Transverse colon (tissue), 4 donors: ENCODE data around the gene TEX10. TPM values are rescaled to one million over a fixed set of nuclear protein-coding genes. Genes with fewer than 3 reads are reported as not detected.

Experiments
- DNase-seq: peaks from one replicate; pipeline ENCODE4 v3.0.0-alpha.2; 2019
- H3K27ac ChIP-seq, 4 donors: fragments of 200-600 bp; sonication (generic); 2 replicates each; pipeline ENCODE4 v1.5.1; 2016 to 2018; ENCODE audit warnings: inconsistent platforms in 4 of 4
- H3K27me3 ChIP-seq: fragments of 200-600 bp; sonication (generic); 2 replicates; pipeline ENCODE4 v1.5.1; 2017; ENCODE audit warnings: inconsistent platforms
- H3K36me3 ChIP-seq, 4 donors: fragments of 200-600 bp; sonication (generic); 2 replicates each; pipeline ENCODE4 v1.5.1; 2017 to 2019; ENCODE audit warnings: inconsistent platforms in 4 of 4
- H3K4me1 ChIP-seq, 4 donors: fragments of 200-600 bp; sonication (generic); 2 replicates each; pipeline ENCODE4 v1.5.1; 2017 to 2020; ENCODE audit warnings: inconsistent platforms in 4 of 4
- H3K4me3 ChIP-seq, 4 donors: fragments of 200-600 bp; sonication (generic); 1 replicate in 1 of 4; 2 replicates in 3 of 4; pipeline versions ENCODE4 v1.5.1 to v1.6.1; 2017 to 2019; ENCODE audit warnings: inconsistent platforms in 4 of 4
- H3K9me3 ChIP-seq, 2 donors: fragments of 200-600 bp; sonication (generic); 2 replicates each; pipeline ENCODE4 v1.5.1; 2017 to 2019; ENCODE audit warnings: inconsistent platforms in 2 of 2
- EP300 ChIP-seq: sonication (generic); formaldehyde crosslinking; IDR thresholded peaks from one replicate; pipeline ENCODE4 v1.6.1; 2017; ENCODE audit warnings: antibody characterized with exemption, low read depth
- POLR2A ChIP-seq: fragments of 450-650 bp; IDR thresholded peaks from one replicate; pipeline ENCODE4 v1.6.1; 2016; ENCODE audit warnings: antibody characterized with exemption, mild to moderate bottlenecking, moderate library complexity
- POLR2AphosphoS5 ChIP-seq, 3 donors: sonication (generic); formaldehyde crosslinking; IDR thresholded peaks; one replicate each; pipeline ENCODE4 v1.6.1; 2016; ENCODE audit warnings: antibody characterized with exemption in 3 of 3
- WGBS, 2 donors: methylation state at CpG; one replicate each; pipeline ENCODE4 v1.1.5; 2018; ENCODE audit warnings: low coverage in 1 of 2; 5-methylcytosine and 5-hydroxymethylcytosine counted together
- in situ Hi-C, 4 donors: fragments of 200-750 bp; cut with MboI; loops; one replicate each; pipeline versions ENCODE4 v1.15.0 to v1.15.1; 2017; ENCODE audit warnings: low sequenced_read_pairs in 3 of 4, low pct_ligation_motif_present in 1 of 4, low pct_unique_long_range_greater_than_20kb in 1 of 4
- intact Hi-C: fragments of 100-400 bp; cut with DNase I; formaldehyde crosslinking; loops from one replicate; pipeline ENCODE4 v1.15.1; 2023; ENCODE audit warnings: low total_unique reads
- total RNA-seq, 4 donors: library from RNA; depleted of rRNA; stranded (reverse); fragments of >200 nt; gene quantifications; one replicate each; pipeline ENCODE4 v1.1.0, GENCODE V29; 2016
- TF ChIP-seq, protein P1 (sequence below), 5 experiments: fragments of 200-600 bp in 3 of 5; fragments of 450-650 bp in 2 of 5; sonication (generic) in 3 of 5; IDR thresholded peaks; 1 replicate in 2 of 5; 2 replicates in 3 of 5; pipeline ENCODE4 v1.5.1; 2016 to 2017; ENCODE audit warnings: antibody characterized with exemption in 5 of 5, inconsistent platforms in 3 of 5, mild to moderate bottlenecking in 2 of 5, moderate library complexity in 1 of 5

The TEX10 gene
- total RNA-seq, 4 donors from 2014 or later = 8.7 to 16.8 (median 13.0) TPM

DNA sequence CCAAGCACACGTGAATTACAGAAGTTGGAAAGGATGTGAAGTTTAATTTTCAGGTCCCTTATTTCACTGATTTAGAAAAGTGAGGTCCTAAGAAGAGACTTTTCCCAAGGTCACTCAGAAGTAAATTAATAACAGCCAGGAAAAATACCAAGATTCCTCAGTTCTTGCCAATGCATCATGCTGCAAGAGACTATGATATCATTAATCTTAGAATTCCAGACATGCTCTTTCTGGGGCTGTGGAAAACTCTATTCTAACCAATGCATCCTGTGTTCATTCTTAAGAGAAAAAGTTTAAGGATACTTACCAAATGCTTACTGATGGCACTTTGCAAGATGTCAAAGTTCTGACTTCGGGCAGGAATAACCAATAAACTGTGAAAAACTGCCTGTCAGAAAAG lies 42.8 kb downstream of the TEX10 start:
- peaks cover 0 to 5% (median 0%) of the 10 kb centered on the region in 4 donors for H3K36me3 ChIP-seq
- in situ Hi-C loops = no loop called here
- no peaks in the 10 kb centered on the region for H3K4me1 ChIP-seq
- H3K9me3 ChIP-seq = no peaks in the 10 kb centered on the region
- no peak for DNase-seq
- H3K27me3 ChIP-seq = no peaks in the 10 kb centered on the region
- intact Hi-C loops = no loop called here
- H3K27ac ChIP-seq = no peak overlapping the region
- WGBS, 2 donors = 90 to 93% methylated on average over 2 of the region's 2 CpGs
- no peak for TF ChIP-seq EP300
- TF ChIP-seq POLR2A = no peak
- TF ChIP-seq, protein P1, sequence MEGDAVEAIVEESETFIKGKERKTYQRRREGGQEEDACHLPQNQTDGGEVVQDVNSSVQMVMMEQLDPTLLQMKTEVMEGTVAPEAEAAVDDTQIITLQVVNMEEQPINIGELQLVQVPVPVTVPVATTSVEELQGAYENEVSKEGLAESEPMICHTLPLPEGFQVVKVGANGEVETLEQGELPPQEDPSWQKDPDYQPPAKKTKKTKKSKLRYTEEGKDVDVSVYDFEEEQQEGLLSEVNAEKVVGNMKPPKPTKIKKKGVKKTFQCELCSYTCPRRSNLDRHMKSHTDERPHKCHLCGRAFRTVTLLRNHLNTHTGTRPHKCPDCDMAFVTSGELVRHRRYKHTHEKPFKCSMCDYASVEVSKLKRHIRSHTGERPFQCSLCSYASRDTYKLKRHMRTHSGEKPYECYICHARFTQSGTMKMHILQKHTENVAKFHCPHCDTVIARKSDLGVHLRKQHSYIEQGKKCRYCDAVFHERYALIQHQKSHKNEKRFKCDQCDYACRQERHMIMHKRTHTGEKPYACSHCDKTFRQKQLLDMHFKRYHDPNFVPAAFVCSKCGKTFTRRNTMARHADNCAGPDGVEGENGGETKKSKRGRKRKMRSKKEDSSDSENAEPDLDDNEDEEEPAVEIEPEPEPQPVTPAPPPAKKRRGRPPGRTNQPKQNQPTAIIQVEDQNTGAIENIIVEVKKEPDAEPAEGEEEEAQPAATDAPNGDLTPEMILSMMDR (IDR thresholded peaks at IDR 0.05) = no peak
- no peak for TF ChIP-seq POLR2AphosphoS5 (IDR thresholded peaks at IDR 0.05)
- no peak overlapping the region for H3K4me3 ChIP-seq

DNA sequence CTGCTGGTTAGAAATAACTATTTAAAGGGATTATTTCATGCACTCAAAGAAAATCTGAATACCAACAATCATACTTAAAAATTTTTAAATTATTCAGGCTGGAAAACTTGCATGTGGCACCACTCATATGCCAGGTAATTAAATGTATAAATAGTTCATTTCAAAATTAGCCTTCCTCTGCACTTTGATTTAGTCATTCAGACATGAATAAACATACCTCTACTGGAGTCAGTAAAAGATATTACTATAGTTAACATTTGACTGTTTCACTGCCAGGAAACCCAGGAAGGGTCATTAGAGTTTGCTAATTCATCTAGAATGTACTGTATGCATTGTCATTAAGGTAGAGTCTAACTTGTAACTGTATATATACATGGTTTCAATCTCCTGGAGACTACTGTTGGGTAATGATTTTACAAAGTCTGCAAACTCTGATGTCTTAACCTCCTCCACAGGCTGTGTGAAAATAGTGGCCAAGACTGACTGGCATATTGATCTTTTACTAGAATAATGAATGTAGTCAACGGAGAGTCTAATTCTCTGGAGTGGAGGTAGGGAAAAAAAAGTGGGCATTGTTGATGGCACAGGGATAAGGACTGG lies 43.7 kb downstream of the TEX10 start:
- in situ Hi-C loops = no loop called here
- Histone ChIP-seq H3K36me3 (peaks cover 0 to 7% (median 3%) of the 10 kb centered on the region in 4 donors), H3K4me1 (no peaks in the 10 kb centered on the region), H3K9me3 (no peaks in the 10 kb centered on the region), H3K4me3 (no peak overlapping the region), H3K27ac (no peak overlapping the region), H3K27me3 (no peaks in the 10 kb centered on the region)
- 97 to 100% methylated on average over 1 of the region's 1 CpG for WGBS, 2 donors
- intact Hi-C loops = no loop called here
- DNase-seq = no peak
- TF ChIP-seq POLR2A = no peak
- TF ChIP-seq EP300 = no peak
- TF ChIP-seq POLR2AphosphoS5 (IDR thresholded peaks at IDR 0.05) = no peak
- TF ChIP-seq, protein P1 (IDR thresholded peaks at IDR 0.05) = no peak

DNA sequence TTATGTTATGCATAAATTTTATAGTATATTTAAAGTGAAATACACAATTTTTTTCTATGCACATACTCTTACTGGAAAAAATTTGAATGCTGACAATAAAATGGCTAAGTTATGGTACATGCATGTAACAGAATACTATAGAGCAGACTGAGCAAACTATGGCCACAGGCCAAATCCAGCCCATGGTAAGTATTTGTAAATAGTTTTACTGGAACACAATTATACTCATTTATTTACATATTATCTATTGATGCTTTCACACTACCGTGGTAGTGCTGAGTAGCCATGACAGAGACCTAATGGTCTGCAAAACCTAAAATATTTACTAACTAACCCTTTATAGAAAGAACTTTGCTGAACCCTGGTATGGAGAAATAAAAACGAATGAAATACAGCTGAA lies 45.7 kb downstream of the TEX10 start:
- DNase-seq = no peak
- in situ Hi-C loops = no loop called here
- Histone ChIP-seq H3K4me3 (no peak overlapping the region), H3K36me3 (peaks cover 0 to 12% (median 2%) of the 10 kb centered on the region in 4 donors), H3K9me3 (no peaks in the 10 kb centered on the region), H3K27me3 (no peaks in the 10 kb centered on the region), H3K4me1 (no peaks in the 10 kb centered on the region), H3K27ac (no peak overlapping the region)
- intact Hi-C loops = no loop called here
- TF ChIP-seq POLR2AphosphoS5 (IDR thresholded peaks at IDR 0.05) = no peak
- no peak for TF ChIP-seq POLR2A
- TF ChIP-seq, protein P1 (IDR thresholded peaks at IDR 0.05) = no peak
- no peak for TF ChIP-seq EP300
- 62 to 79% methylated on average over 2 of the region's 2 CpGs for WGBS, 2 donors

DNA sequence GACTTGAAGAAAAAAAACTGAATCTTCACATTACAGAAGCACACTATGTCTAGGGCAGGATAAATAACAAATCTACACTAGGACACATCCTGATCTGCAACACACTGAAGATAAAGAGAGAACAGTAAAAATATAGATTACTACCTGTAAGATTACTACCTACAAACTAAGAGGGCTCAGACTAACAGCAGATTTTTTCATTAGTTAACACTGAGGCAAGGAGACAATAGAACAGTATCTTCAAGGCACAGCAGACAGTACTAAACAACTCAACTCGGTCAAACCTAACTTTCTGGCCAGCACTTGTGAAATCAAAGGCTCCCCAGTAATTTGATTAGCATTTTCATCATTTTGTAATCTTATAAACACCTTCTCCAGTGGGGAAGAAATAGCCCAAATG lies 46.5 kb downstream of the TEX10 start:
- no peak for TF ChIP-seq POLR2A
- no peak for TF ChIP-seq POLR2AphosphoS5 (IDR thresholded peaks at IDR 0.05)
- no peak for TF ChIP-seq EP300
- TF ChIP-seq, protein P1 (IDR thresholded peaks at IDR 0.05) = no peak
- H3K27me3 ChIP-seq = no peaks in the 10 kb centered on the region
- no peak overlapping the region for H3K27ac ChIP-seq
- 97 to 100% methylated on average over 1 of the region's 1 CpG for WGBS, 2 donors
- intact Hi-C loops = no loop called here
- H3K9me3 ChIP-seq = no peaks in the 10 kb centered on the region
- H3K4me3 ChIP-seq = no peak overlapping the region
- no peaks in the 10 kb centered on the region for H3K4me1 ChIP-seq
- in situ Hi-C loops = no loop called here
- no peak for DNase-seq
- peaks cover 0 to 19% (median 5%) of the 10 kb centered on the region in 4 donors for H3K36me3 ChIP-seq
